LNCaP clone FGC (cell line): ENCODE data around the gene CHRNA1.

Experiments
- DNase-seq: peaks from one replicate; pipeline ENCODE4 v3.0.0-alpha.2; 2011; ENCODE audit warnings: low read depth
- H3K4me3 ChIP-seq: 2 replicates; pipeline ENCODE4 v1.5.1; 2011; ENCODE audit warnings: mild to moderate bottlenecking, low read depth, low read length, control low read depth
- CTCF ChIP-seq: IDR thresholded peaks from 2 replicates; pipeline ENCODE4 v1.5.1; 2012; ENCODE audit warnings: mild to moderate bottlenecking; ENCODE audit not compliant: control insufficient read depth, insufficient read depth; ENCODE audit errors: extremely low read depth

Gene CHRNA1

GRCh38 chr2:174778085-174778981 is 14.1 kb upstream of the CHRNA1 start:
- DNase-seq: no peak
- TF ChIP-seq CTCF: no peak
- H3K4me3 ChIP-seq: no peak overlapping the region

- TF ChIP-seq CTCF: no peak
- DNase-seq: no peak
- H3K4me3 ChIP-seq: no peak overlapping the region
Measured at GRCh38 chr2:174777347-174778084, 13.2 kb upstream of the CHRNA1 start.

DNA sequence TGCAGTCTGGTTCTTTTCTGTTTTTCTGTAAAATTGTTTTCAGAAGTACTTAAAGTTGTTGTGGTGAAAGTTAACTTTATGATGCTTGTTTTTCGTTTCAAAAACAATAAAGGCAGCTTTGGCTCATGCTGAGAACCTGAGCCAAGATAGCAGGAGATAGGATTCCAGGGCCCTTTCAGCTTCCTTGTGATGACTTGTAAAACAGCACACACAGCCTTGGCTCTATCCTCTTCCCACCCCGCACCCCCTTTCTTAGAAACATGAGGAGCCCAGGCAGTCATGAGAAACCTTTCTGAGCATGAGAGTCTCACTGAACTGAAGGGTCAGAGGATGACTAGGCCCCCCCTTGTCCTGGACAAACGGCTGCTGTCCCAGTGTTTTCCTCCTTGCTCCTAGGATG is 12.4 kb upstream of the CHRNA1 start:
- no peak for DNase-seq
- no peak overlapping the region for H3K4me3 ChIP-seq
- TF ChIP-seq CTCF: no peak

DNA sequence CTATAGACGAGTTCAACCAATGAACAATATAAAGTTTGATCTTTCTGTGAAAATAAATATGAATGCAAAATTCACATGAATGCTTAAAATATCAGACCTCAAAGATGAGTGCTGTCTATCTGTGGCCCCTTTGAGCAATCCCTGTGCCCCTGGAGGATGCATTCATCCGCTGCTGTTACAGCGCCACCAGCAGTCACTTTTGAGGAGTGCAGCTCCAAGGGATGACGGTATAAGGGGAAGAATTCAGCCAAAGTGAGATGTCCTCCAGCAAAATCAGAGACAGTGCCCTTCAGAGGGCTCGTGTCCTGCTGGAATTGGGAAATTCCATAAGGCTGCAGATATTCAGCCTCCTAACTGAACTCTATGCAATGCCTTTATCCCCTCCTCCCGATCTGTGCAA is 12.0 kb upstream of the CHRNA1 start:
- H3K4me3 ChIP-seq: no peak overlapping the region
- no peak for TF ChIP-seq CTCF
- no peak for DNase-seq

GRCh38 chr2:174775571-174775980 is 11.3 kb upstream of the CHRNA1 start:
- no peak for TF ChIP-seq CTCF
- H3K4me3 ChIP-seq: no peak overlapping the region
- no peak for DNase-seq

GRCh38 chr2:174774886-174775285 is 10.6 kb upstream of the CHRNA1 start:
- no peak overlapping the region for H3K4me3 ChIP-seq
- no peak for DNase-seq
- no peak for TF ChIP-seq CTCF
